GM13977 (cell line): Measurements from ENCODE around the gene RAB22A.
A peak's percentile ranks its signal among the peaks of the same experiment; 100 is the strongest.

Experiments used
- DNase-seq: peaks from one replicate; pipeline ENCODE4 v3.0.0; 2012; ENCODE audit warnings: low spot score
- CTCF ChIP-seq: IDR thresholded peaks from 2 replicates; pipeline ENCODE4 v1.5.1; 2012; ENCODE audit warnings: mild to moderate bottlenecking, control low read depth; ENCODE audit not compliant: insufficient read depth; ENCODE audit errors: extremely low read depth, missing control alignments
- in situ Hi-C: fragments of 300-500 bp; cut with MboI; formaldehyde crosslinking; loops from one replicate; pipeline ENCODE4 v1.12.0; 2022; ENCODE audit warnings: low sequenced_read_pairs, low pct_unique_long_range_greater_than_20kb, mixed read lengths, inconsistent platforms; ENCODE audit not compliant: unreplicated experiment

Gene RAB22A

GRCh38 chr20:58268936-58269619 is 40.4 kb upstream of the RAB22A start:
- in situ Hi-C loops: no loop called here
- TF ChIP-seq CTCF: no peak
- no peak for DNase-seq

GRCh38 chr20:58271606-58272351 is 37.7 kb upstream of the RAB22A start:
- TF ChIP-seq CTCF: no peak
- peak; percentile 13 for DNase-seq
- in situ Hi-C loops: no loop called here

GRCh38 chr20:58274384-58274783 is 35.1 kb upstream of the RAB22A start:
- in situ Hi-C loops: no loop called here
- DNase-seq: no peak
- no peak for TF ChIP-seq CTCF

GRCh38 chr20:58277107-58277506 is 32.4 kb upstream of the RAB22A start:
- TF ChIP-seq CTCF: no peak
- in situ Hi-C loops: no loop called here
- DNase-seq: no peak

- no peak for TF ChIP-seq CTCF
- DNase-seq: no peak
Measured at GRCh38 chr20:58277578-58278472, 31.7 kb upstream of the RAB22A start.

GRCh38 chr20:58286729-58287128 is 22.8 kb upstream of the RAB22A start:
- TF ChIP-seq CTCF: no peak
- in situ Hi-C loops: no loop called here
- peak; percentile 12 for DNase-seq

More at GRCh38 chr20:58277578-58278472, 31.7 kb upstream of the RAB22A start:
- in situ Hi-C loops: no loop called here
